ENCODE measurements around the gene SUPT3H.

Gene SUPT3H

DNA sequence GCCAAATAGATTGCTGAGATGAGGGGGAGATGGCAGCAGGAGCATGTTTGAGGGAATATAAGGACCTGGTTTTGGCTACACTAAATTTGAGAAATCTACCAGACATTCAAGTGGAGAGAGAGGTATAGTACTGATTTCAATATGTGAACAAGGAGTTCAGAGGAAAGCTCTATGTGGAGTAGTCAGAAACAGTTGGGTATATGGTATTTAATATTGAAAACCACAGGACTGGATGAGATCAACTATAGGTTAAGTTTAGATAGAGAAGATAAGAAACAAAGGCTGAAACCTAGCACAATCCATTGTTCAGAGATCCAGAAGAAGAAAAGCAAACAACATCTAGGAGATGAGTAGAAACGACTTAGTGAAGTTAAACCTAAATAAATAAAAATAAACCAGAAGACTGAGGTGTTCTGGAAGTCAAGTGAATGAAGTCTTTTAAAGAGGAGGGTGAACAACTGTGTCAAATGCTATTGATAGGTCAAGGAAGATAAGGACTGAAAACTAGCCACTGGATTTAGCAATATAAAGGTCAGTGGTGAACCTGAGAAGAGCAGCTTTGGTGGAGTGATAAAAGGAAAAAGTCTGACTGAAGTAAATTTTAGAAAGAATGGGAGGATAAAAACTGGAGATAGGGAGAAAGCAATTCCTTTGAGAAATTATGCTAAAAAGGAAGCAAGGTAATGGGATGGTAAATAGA lies 170.8 kb downstream of the SUPT3H start:
- Histone ChIP-seq H2AFZ (ENCODE audit: low read length, unreplicated experiment) (no peak overlapping the region), H3K79me2 (ENCODE audit: control insufficient read depth, insufficient read depth, low read length, unreplicated experiment) (no peaks in the 10 kb centered on the region), H3K36me3 (ENCODE audit: insufficient read depth, low read length) (no peaks in the 10 kb centered on the region), H3K27ac (ENCODE audit: low read depth, low read length) (no peak overlapping the region), H3K27me3 (ENCODE audit: insufficient read depth, low read length) (no peaks in the 10 kb centered on the region), H3K4me1 (ENCODE audit: control insufficient read depth, insufficient read depth, low read length, unreplicated experiment) (no peaks in the 10 kb centered on the region), H3K4me3 (ENCODE audit: low read depth, low read length) (no peak overlapping the region)

DNA sequence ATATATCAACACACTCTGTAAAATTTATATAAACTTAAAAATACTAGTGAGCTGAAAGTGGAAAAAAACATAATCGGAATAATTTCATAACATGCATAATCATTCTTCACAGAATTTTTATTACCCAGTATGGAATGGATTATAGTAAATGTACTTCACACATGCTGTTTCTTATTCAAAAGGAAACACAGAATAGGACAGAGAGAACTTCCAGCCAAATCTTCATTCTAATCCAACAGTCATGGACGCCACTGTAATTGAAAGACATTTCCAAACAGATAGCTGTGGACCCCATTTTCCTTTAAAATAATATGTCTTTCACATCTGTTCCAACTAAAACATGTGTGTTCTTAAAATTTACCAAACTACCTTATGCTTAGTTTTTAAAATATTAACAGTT lies 176.2 kb downstream of the SUPT3H start:
- no peaks in the 10 kb centered on the region for H3K36me3 ChIP-seq (ENCODE audit: insufficient read depth, low read length)
- no peak overlapping the region for H2AFZ ChIP-seq (ENCODE audit: low read length, unreplicated experiment)
- no peak overlapping the region for H3K4me3 ChIP-seq (ENCODE audit: low read depth, low read length)
- no peaks in the 10 kb centered on the region for H3K79me2 ChIP-seq (ENCODE audit: control insufficient read depth, insufficient read depth, low read length, unreplicated experiment)
- H3K27ac ChIP-seq (ENCODE audit: low read depth, low read length), result no peak overlapping the region
- H3K27me3 ChIP-seq (ENCODE audit: insufficient read depth, low read length), result no peaks in the 10 kb centered on the region
- H3K4me1 ChIP-seq (ENCODE audit: control insufficient read depth, insufficient read depth, low read length, unreplicated experiment), result no peaks in the 10 kb centered on the region

DNA sequence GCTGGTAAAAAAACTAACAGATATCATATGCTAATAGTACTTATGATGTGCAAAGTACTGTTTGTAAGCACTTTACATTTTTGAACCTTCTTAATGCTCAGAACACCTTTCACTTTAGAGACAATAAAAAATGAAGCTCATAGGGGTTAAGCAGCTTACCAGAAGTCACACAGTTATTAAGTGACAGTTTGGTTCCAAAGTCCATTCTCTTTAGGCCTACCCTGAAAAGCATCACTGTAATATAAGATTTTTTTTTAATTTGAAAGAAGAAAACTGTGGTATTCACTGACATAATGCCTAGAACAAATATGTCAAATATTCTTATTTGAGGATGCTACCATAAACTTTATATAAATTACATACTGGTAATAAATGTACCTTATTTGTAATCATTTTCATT lies 177.2 kb downstream of the SUPT3H start:
- H3K4me3 ChIP-seq (ENCODE audit: low read depth, low read length), result no peak overlapping the region
- H3K27me3 ChIP-seq (ENCODE audit: insufficient read depth, low read length), result no peaks in the 10 kb centered on the region
- H2AFZ ChIP-seq (ENCODE audit: low read length, unreplicated experiment), result no peak overlapping the region
- no peak overlapping the region for H3K27ac ChIP-seq (ENCODE audit: low read depth, low read length)
- no peaks in the 10 kb centered on the region for H3K4me1 ChIP-seq (ENCODE audit: control insufficient read depth, insufficient read depth, low read length, unreplicated experiment)
- H3K79me2 ChIP-seq (ENCODE audit: control insufficient read depth, insufficient read depth, low read length, unreplicated experiment), result no peaks in the 10 kb centered on the region
- no peaks in the 10 kb centered on the region for H3K36me3 ChIP-seq (ENCODE audit: insufficient read depth, low read length)

DNA sequence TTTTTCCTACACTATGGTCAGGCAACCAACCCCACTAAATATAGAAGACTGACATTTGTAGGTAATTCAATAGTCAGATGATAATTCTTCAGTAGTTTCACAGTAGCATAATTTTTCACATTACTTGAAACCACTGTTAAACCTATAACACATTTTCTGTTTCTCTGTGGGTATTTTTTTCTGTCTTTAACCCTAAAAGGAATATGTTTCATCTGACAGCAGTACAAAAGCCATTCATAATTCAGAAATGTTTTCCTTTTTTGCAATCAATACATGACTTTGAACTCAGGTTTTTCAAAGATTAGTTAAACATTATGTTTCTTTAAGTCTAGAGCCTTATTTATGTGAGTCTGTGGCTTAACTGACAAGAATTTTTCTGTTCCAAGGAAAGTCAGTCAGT lies 178.2 kb downstream of the SUPT3H start:
- Histone ChIP-seq H3K27me3 (ENCODE audit: insufficient read depth, low read length) (no peaks in the 10 kb centered on the region), H3K27ac (ENCODE audit: low read depth, low read length) (no peak overlapping the region), H3K79me2 (ENCODE audit: control insufficient read depth, insufficient read depth, low read length, unreplicated experiment) (no peaks in the 10 kb centered on the region), H2AFZ (ENCODE audit: low read length, unreplicated experiment) (no peak overlapping the region), H3K4me3 (ENCODE audit: low read depth, low read length) (no peak overlapping the region), H3K36me3 (ENCODE audit: insufficient read depth, low read length) (no peaks in the 10 kb centered on the region), H3K4me1 (ENCODE audit: control insufficient read depth, insufficient read depth, low read length, unreplicated experiment) (no peaks in the 10 kb centered on the region)

DNA sequence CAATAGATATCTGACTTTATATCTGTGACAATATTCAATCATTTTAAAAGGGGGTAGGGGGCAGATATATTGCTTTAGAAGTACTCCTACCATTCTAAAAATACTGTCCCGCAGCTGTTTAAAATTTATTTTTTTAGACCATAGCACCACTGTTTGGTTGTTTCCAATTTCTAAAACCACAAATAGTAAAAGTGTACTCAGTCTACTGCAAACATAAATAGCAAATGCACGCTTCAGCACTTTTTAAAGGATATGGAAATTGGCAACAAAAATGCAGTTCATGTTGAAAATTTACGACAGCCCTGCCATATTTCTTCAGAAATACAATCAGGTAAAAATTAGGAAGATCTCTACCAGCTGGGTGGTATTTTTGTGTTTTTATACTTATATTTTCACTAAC lies 181.6 kb downstream of the SUPT3H start:
- Histone ChIP-seq H3K4me3 (ENCODE audit: low read depth, low read length) (no peak overlapping the region), H3K4me1 (ENCODE audit: control insufficient read depth, insufficient read depth, low read length, unreplicated experiment) (no peaks in the 10 kb centered on the region), H3K27me3 (ENCODE audit: insufficient read depth, low read length) (no peaks in the 10 kb centered on the region), H2AFZ (ENCODE audit: low read length, unreplicated experiment) (no peak overlapping the region), H3K27ac (ENCODE audit: low read depth, low read length) (no peak overlapping the region), H3K36me3 (ENCODE audit: insufficient read depth, low read length) (no peaks in the 10 kb centered on the region), H3K79me2 (ENCODE audit: control insufficient read depth, insufficient read depth, low read length, unreplicated experiment) (no peaks in the 10 kb centered on the region)

DNA sequence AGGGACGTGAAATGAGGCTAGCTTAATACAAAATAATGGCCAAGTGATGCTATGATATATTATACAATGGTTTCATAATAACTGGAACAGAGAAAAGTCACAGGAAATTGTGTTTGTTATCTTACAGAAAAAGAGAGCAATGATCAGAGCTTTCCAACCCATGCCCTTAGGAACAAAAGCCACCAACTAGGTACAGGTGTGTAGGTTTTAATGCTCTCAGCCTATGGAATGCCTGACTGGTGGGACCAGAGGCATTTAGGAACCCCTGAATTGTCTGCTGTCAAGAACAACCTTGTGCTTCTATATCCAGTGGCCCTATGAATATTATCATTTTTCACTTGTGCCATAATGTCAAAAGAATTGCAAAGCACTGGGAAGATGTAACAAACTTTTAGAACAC lies 182.6 kb downstream of the SUPT3H start:
- Histone ChIP-seq H3K36me3 (ENCODE audit: insufficient read depth, low read length) (no peaks in the 10 kb centered on the region), H3K27ac (ENCODE audit: low read depth, low read length) (no peak overlapping the region), H3K4me3 (ENCODE audit: low read depth, low read length) (no peak overlapping the region), H3K4me1 (ENCODE audit: control insufficient read depth, insufficient read depth, low read length, unreplicated experiment) (no peaks in the 10 kb centered on the region), H3K79me2 (ENCODE audit: control insufficient read depth, insufficient read depth, low read length, unreplicated experiment) (no peaks in the 10 kb centered on the region), H3K27me3 (ENCODE audit: insufficient read depth, low read length) (no peaks in the 10 kb centered on the region), H2AFZ (ENCODE audit: low read length, unreplicated experiment) (no peak overlapping the region)

DNA sequence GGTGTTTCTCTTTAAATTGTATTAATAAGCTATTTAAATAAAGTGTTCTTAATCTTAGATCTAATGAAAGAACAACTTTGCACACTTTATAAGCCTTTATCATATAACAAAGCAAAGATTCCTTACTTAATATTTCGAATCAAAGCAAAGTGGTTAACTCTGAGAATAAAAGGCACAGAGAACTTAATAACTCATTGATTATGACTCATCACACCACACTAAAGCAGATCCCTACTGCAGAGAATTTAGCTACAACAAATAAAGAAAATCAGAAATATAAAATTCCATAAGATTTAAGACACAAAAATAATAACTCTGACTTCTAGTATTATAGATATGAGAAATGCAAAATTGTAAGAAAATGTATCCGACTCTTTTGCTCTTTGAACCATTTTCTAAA lies 185.2 kb downstream of the SUPT3H start:
- Histone ChIP-seq H3K79me2 (ENCODE audit: control insufficient read depth, insufficient read depth, low read length, unreplicated experiment) (no peaks in the 10 kb centered on the region), H3K27ac (ENCODE audit: low read depth, low read length) (no peak overlapping the region), H3K4me3 (ENCODE audit: low read depth, low read length) (no peak overlapping the region), H3K4me1 (ENCODE audit: control insufficient read depth, insufficient read depth, low read length, unreplicated experiment) (peaks cover 4% of the 10 kb centered on the region), H2AFZ (ENCODE audit: low read length, unreplicated experiment) (no peak overlapping the region), H3K27me3 (ENCODE audit: insufficient read depth, low read length) (no peaks in the 10 kb centered on the region), H3K36me3 (ENCODE audit: insufficient read depth, low read length) (no peaks in the 10 kb centered on the region)

DNA sequence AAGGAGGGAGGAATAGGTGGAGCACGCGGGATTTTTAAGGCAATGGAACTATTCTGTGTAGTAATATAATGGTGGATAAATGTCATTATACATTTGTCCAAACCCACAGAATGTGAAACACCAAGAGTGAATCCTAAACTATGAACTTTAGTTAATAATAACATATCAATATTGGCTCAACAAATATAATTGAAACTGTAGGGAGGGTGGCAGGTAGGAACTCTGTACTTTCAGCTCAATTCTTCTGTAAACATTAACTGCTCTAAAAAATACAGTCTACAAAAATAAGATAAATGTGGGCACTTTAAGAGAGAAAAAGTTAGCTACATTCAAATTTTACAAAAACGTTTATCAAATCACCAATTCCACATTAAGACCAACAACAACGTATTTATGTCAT lies 186.3 kb downstream of the SUPT3H start:
- Histone ChIP-seq H3K36me3 (ENCODE audit: insufficient read depth, low read length) (no peaks in the 10 kb centered on the region), H3K4me1 (ENCODE audit: control insufficient read depth, insufficient read depth, low read length, unreplicated experiment) (peaks cover 4% of the 10 kb centered on the region), H2AFZ (ENCODE audit: low read length, unreplicated experiment) (no peak overlapping the region), H3K27ac (ENCODE audit: low read depth, low read length) (no peak overlapping the region), H3K79me2 (ENCODE audit: control insufficient read depth, insufficient read depth, low read length, unreplicated experiment) (no peaks in the 10 kb centered on the region), H3K4me3 (ENCODE audit: low read depth, low read length) (no peak overlapping the region), H3K27me3 (ENCODE audit: insufficient read depth, low read length) (no peaks in the 10 kb centered on the region)

DNA sequence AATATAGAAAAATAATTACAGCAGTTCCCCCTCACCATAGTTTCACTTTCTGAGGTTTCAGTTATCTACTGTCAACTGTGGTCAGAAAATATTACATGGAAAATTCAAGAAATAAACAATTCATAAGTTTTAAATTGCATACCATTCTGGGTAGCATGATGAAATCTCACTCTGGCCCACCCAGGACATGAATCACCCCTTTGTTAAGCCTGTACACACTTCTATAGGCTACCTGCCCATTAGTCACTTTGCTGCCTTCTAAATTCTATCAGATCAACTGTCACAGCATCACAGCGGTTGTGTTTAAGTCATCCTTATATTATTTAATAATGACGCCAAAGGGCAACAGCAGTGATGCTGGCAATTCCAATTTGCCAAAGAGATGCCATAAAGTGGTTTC lies 189.9 kb downstream of the SUPT3H start:
- Histone ChIP-seq H3K4me3 (ENCODE audit: low read depth, low read length) (no peak overlapping the region), H3K27me3 (ENCODE audit: insufficient read depth, low read length) (no peaks in the 10 kb centered on the region), H3K79me2 (ENCODE audit: control insufficient read depth, insufficient read depth, low read length, unreplicated experiment) (no peaks in the 10 kb centered on the region), H3K36me3 (ENCODE audit: insufficient read depth, low read length) (no peaks in the 10 kb centered on the region), H3K4me1 (ENCODE audit: control insufficient read depth, insufficient read depth, low read length, unreplicated experiment) (peaks cover 4% of the 10 kb centered on the region), H3K27ac (ENCODE audit: low read depth, low read length) (no peak overlapping the region), H2AFZ (ENCODE audit: low read length, unreplicated experiment) (no peak overlapping the region)

DNA sequence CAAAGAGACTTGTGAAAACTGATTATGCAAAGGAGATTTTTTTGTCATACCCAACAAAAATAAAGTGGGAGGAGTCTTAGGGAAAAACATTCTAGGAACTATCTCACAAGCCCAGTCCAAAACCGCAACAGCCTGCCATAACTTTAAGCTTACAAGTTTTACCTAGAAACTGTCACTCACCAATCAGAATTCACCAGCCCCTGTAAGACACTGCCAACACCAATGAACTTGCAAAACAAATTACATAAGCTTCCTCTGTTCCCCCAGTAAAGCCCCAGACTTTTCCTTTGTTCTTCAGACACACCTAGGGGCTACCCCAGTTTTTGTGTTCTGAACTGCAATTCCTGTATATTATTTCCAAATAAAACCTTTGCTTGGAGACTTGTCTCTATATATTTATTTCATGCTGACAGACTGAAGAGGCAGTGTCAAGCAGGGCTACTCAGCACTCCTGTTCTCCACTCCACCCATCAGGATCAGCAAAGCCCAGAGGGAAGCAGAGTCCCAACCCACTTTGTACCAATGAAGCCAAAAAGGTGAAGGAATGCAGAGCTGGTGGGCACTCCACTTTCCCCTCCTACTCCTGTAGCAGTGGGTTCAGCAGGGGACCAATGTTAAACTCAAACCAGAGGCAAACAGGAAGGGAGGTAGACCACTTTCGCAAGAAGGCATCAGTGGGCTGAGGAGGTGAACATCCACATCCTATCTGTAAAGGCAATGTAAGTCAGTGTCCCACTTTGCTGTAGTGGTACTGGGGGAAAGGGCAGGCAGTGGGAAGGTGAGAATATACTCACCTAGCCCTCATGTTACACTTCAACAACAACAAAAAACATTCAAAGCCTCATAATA lies 192.1 kb downstream of the SUPT3H start:
- no peaks in the 10 kb centered on the region for H3K27me3 ChIP-seq (ENCODE audit: insufficient read depth, low read length)
- no peaks in the 10 kb centered on the region for H3K36me3 ChIP-seq (ENCODE audit: insufficient read depth, low read length)
- peaks cover 4% of the 10 kb centered on the region for H3K4me1 ChIP-seq (ENCODE audit: control insufficient read depth, insufficient read depth, low read length, unreplicated experiment)
- no peaks in the 10 kb centered on the region for H3K79me2 ChIP-seq (ENCODE audit: control insufficient read depth, insufficient read depth, low read length, unreplicated experiment)
- no peak overlapping the region for H3K4me3 ChIP-seq (ENCODE audit: low read depth, low read length)
- no peak overlapping the region for H2AFZ ChIP-seq (ENCODE audit: low read length, unreplicated experiment)
- no peak overlapping the region for H3K27ac ChIP-seq (ENCODE audit: low read depth, low read length)

DNA sequence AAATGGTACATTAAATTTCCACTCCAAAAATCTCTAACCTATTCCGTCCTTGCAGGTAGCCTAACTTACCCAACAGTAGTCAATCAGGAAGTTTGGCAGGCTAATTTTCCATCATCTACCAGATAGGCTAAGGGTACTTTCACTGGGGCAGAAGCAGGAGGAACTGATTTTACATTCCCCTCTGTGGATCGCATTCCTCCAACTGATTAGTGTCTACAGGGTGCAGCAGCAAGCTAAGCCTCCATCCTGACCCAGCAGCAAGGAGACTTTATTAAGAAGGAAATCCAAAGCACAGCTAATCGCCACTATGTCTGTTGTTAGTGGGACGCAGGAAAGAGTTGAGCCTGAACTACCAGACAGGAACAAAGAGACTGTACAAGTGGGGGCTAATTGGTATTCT lies 192.8 kb downstream of the SUPT3H start:
- no peak overlapping the region for H3K4me3 ChIP-seq (ENCODE audit: low read depth, low read length)
- no peaks in the 10 kb centered on the region for H3K36me3 ChIP-seq (ENCODE audit: insufficient read depth, low read length)
- H2AFZ ChIP-seq (ENCODE audit: low read length, unreplicated experiment), result no peak overlapping the region
- H3K79me2 ChIP-seq (ENCODE audit: control insufficient read depth, insufficient read depth, low read length, unreplicated experiment), result no peaks in the 10 kb centered on the region
- H3K4me1 ChIP-seq (ENCODE audit: control insufficient read depth, insufficient read depth, low read length, unreplicated experiment), result peaks cover 4% of the 10 kb centered on the region
- H3K27ac ChIP-seq (ENCODE audit: low read depth, low read length), result no peak overlapping the region
- H3K27me3 ChIP-seq (ENCODE audit: insufficient read depth, low read length), result no peaks in the 10 kb centered on the region

Measured in ACC112 (cell line).